HUES48 (cell line): ENCODE results near the gene PATJ.

Experiments
- H3K27ac ChIP-seq: one replicate; pipeline ENCODE4 v1.7.0; 2013; ENCODE audit warnings: low read depth, low read length, inconsistent platforms
- H3K27me3 ChIP-seq: 2 replicates; pipeline ENCODE4 v1.6.1; 2013; ENCODE audit warnings: mild to moderate bottlenecking, low read length; ENCODE audit not compliant: control insufficient read depth, insufficient read depth
- H3K36me3 ChIP-seq: 2 replicates; pipeline ENCODE4 v1.6.1; 2013; ENCODE audit warnings: low read length; ENCODE audit not compliant: control insufficient read depth, insufficient read depth
- H3K4me1 ChIP-seq: 2 replicates; pipeline ENCODE4 v1.6.1; 2013; ENCODE audit warnings: mild to moderate bottlenecking, low read length; ENCODE audit not compliant: control insufficient read depth, insufficient read depth
- H3K4me3 ChIP-seq: 2 replicates; pipeline ENCODE4 v1.5.1; 2013; ENCODE audit warnings: mild to moderate bottlenecking, low read depth, low read length
- H3K9ac ChIP-seq: 2 replicates; pipeline ENCODE4 v1.6.1; 2013; ENCODE audit warnings: mild to moderate bottlenecking, low read depth, low read length, moderate library complexity
- H3K9me3 ChIP-seq: 2 replicates; pipeline ENCODE4 v1.6.1; 2013; ENCODE audit warnings: low read length; ENCODE audit not compliant: control insufficient read depth, insufficient read depth

Gene PATJ

DNA sequence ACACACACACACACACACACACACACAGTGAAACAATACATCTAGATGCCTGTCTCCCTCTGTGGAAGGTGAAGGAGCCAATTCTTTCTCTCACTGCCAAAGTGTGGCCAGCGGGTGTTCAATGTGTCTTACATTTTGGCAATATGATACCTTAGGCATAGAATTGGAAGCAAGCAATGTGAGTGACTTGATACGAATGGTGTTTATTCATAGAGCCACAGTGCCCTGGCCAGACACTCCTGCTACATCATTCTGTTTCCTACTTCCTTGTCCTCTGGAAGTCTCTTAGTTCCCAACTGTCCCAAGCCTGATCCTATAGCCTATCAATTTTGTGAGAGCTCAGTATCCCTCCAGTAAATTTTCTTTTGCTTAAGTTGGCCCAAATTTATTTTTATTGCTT is 282.4 kb downstream of the PATJ start:
- H3K36me3 ChIP-seq, result no peaks in the 10 kb centered on the region; the same call in 1 of the 2 replicates
- no peaks in the 10 kb centered on the region for H3K9me3 ChIP-seq
- no peak overlapping the region for H3K27ac ChIP-seq
- H3K4me1 ChIP-seq, result peaks cover 15% of the 10 kb centered on the region
- H3K27me3 ChIP-seq, result no peaks in the 10 kb centered on the region
- H3K4me3 ChIP-seq, result no peak overlapping the region
- no peak overlapping the region for H3K9ac ChIP-seq

DNA sequence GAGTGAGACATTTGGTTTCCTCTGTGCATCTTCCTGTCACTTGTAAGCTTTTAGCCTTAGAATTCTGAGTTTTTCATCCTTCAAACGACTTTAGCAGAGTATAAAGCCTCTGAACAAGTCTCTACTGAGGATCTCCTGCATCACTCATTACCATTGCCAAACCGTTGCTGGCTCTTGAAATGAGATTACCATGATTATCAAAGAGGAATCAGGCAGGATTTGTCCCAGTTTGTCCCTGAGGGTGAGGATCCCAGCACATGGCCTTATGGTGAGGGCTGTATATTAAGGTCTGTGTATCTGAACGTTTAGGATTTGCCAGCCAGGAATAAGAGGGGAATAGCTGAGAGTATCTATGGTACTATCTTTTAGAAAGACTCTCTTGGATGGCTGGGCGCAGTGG is 282.9 kb downstream of the PATJ start:
- no peak overlapping the region for H3K9ac ChIP-seq
- peaks cover 18% of the 10 kb centered on the region for H3K4me1 ChIP-seq
- no peak overlapping the region for H3K4me3 ChIP-seq
- H3K36me3 ChIP-seq, result no peaks in the 10 kb centered on the region; the same call in 1 of the 2 replicates
- H3K27ac ChIP-seq, result no peak overlapping the region
- no peaks in the 10 kb centered on the region for H3K9me3 ChIP-seq
- H3K27me3 ChIP-seq, result no peaks in the 10 kb centered on the region

DNA sequence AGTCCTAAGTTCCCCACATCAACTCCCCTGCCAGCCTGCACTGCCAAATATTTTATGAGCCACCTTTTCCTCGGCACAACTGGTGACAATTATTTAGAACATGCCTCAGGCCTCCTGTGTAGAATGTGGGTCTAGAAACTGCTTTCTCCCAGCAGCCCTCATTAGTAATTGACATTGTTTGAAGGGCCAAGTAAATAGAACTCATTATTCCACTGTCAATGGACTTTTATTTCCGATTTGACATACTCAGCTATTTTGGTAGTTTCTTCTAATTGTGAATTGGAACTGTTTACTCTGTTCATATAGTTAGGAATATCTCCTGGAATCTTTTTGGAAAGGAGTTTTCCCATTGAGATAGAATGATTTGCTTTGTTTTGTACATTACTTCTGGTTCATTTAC is 283.6 kb downstream of the PATJ start:
- Histone ChIP-seq H3K4me1 (peaks cover 18% of the 10 kb centered on the region), H3K36me3 (no peaks in the 10 kb centered on the region; the same call in 1 of the 2 replicates), H3K9ac (no peak overlapping the region), H3K4me3 (no peak overlapping the region), H3K27ac (no peak overlapping the region), H3K9me3 (no peaks in the 10 kb centered on the region), H3K27me3 (no peaks in the 10 kb centered on the region)

DNA sequence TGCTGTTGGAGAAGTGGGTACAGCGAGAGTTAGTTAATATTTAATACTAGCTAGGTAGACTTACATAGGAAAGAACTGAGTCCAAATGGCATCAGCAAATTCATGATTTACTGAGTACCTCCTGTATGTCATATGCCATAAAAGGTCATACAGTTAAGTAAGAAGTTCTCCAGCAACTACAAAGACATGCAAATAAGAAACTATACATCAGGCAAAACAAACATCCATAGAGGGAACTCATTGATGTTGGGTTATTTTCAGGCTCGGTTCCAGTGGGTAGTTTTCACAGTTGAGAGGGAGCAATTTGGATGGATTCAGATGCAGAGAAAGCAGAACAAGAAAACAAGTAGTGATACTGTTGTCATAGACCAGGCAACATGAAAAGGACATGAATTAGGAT is 287.4 kb downstream of the PATJ start:
- Histone ChIP-seq H3K4me3 (no peak overlapping the region), H3K9ac (no peak overlapping the region), H3K27me3 (no peaks in the 10 kb centered on the region), H3K4me1 (peaks cover 31% of the 10 kb centered on the region), H3K36me3 (no peaks in the 10 kb centered on the region; the same call in 1 of the 2 replicates), H3K9me3 (no peaks in the 10 kb centered on the region), H3K27ac (no peak overlapping the region)

DNA sequence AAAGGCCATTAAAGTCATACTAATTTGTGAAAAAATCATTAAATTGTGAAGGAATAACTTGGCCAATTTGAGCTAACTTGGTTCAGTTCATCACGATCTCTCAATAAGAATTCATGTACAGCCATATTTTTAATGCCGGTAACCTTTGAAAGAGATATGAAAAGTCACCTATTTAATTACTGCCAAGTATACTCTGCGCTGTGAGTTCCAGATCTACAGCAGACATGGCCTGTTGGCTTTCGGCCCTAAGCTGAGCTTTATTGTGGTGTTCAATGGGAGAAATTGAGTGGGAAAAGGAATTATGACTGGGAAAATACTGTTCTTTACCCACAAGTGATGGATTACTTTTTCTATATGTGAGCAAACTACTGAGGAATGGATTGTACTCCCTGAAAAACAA is 292.5 kb downstream of the PATJ start:
- no peaks in the 10 kb centered on the region for H3K9me3 ChIP-seq
- H3K9ac ChIP-seq, result no peak overlapping the region
- H3K36me3 ChIP-seq, result no peaks in the 10 kb centered on the region
- H3K4me1 ChIP-seq, result peaks cover 27% of the 10 kb centered on the region
- H3K4me3 ChIP-seq, result no peak overlapping the region
- no peaks in the 10 kb centered on the region for H3K27me3 ChIP-seq
- H3K27ac ChIP-seq, result no peak overlapping the region

DNA sequence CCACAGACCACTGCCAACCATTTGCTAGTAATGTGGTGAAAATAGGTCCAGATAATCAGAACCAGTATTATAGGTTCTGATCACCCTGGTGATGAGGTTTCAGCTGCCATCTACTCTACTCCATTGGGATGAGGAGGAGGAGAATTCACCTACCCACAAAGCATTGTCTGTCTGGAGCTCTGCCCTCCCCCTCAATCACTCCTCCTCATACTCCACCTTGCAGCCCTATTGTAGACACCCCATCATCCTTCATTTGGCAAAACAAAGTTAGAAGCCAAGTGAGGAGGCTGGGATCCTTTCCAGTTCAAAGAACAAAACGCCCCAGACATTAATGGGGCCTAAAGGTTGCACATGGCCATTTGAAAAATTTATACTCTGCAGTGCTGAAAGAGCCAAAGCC is 295.0 kb downstream of the PATJ start:
- Histone ChIP-seq H3K9me3 (no peaks in the 10 kb centered on the region), H3K36me3 (no peaks in the 10 kb centered on the region), H3K27ac (no peak overlapping the region), H3K27me3 (no peaks in the 10 kb centered on the region), H3K4me3 (no peak overlapping the region), H3K4me1 (peaks cover 31% of the 10 kb centered on the region), H3K9ac (no peak overlapping the region)

DNA sequence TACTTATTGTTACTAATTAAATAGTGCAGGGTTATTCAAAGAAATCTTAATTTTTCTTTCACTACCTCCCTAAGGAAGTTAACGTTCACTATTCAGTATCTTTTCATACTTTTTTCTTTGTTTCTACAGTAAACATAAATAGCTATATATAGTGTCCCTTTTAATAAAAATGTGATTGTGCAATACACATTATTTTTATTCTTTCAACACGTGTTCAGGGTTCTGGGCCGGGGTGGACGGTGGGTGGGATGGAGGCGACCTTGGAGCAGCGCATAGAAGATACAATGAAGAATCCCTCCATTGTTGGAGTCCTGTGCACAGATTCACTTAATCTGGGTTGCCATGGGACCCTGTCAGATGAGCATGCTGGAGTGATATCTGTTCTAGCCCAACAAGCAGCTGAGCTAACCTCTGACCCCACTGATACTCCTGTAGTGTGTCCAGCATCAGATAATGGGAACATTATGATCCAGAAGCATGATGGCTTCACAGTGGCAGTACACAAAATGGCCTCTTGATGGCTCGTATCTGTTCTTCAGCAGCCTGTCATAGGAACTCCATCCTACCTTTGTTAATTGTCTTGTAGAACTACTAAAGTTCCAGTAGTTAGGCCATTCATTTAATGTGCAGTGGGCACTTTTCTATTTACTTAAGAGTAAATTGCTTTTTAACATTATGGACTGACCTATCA is 296.5 kb downstream of the PATJ start:
- H3K4me3 ChIP-seq, result no peak overlapping the region
- H3K27me3 ChIP-seq, result no peaks in the 10 kb centered on the region
- no peaks in the 10 kb centered on the region for H3K36me3 ChIP-seq
- no peaks in the 10 kb centered on the region for H3K9me3 ChIP-seq
- H3K9ac ChIP-seq, result no peak overlapping the region
- no peak overlapping the region for H3K27ac ChIP-seq
- peaks cover 17% of the 10 kb centered on the region for H3K4me1 ChIP-seq

DNA sequence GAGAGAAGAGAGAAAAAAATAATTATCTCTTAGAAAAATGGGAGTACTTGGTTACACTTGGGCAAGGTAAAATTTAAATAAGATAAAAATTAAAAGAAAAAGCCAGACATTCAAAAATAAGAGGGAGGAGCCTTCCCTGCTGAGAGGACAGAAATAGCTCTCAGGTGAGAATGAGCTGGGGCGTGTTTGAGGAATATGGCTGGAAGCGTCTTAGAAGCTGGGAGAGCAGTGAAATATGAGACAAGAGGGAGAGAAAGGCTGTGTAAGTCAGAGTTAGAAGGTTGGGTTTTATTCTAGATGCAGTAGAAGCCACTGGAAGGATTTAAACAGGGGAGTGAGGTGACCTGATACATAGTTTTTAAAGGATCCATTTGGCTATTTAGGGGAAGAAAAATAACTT is 298.2 kb downstream of the PATJ start:
- Histone ChIP-seq H3K36me3 (no peaks in the 10 kb centered on the region), H3K27ac (peak overlapping the region; percentile 75), H3K4me1 (peaks cover 14% of the 10 kb centered on the region), H3K9ac (no peak overlapping the region), H3K4me3 (no peak overlapping the region), H3K27me3 (no peaks in the 10 kb centered on the region), H3K9me3 (no peaks in the 10 kb centered on the region)

DNA sequence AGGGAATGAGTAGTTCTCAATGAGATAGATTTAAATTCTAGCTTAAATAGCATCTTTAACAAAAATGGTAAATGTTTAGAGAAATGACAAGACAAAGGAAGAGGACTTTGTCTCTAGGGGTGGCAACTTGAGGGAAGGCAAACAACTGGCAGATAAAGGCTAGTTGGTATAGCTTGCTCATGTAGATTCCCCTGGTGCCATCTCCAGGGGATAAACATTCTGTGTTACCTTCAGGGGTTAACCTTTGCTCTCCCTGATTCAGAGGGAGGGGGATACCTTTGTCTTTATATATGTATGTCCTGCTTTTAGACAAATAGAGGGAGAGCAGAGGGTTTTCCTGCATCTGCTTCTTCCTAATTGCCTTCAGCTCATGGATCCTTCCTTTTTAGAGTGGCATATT is 298.7 kb downstream of the PATJ start:
- H3K4me1 ChIP-seq, result peaks cover 18% of the 10 kb centered on the region
- H3K4me3 ChIP-seq, result no peak overlapping the region
- no peaks in the 10 kb centered on the region for H3K9me3 ChIP-seq
- no peaks in the 10 kb centered on the region for H3K36me3 ChIP-seq
- peak overlapping the region; percentile 75 for H3K27ac ChIP-seq
- H3K27me3 ChIP-seq, result no peaks in the 10 kb centered on the region
- no peak overlapping the region for H3K9ac ChIP-seq

DNA sequence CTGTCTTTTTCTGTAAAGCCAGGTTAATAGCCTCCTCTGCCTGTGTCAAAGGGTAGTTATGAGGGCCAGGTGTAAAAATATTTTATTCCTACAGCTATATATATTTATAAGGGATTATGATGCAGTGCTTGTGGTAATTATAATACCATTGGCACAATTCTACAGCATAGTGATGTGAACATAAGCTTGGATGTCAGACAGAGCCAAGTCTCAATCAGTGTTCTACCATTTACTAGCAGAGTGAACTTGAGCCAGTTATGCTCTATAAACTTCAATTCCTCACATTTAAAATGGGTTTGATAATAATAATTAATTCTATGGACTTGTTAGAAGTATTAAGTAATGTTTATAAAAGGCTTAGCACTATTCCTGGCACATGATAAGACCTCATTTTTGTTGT is 300.9 kb downstream of the PATJ start:
- no peak overlapping the region for H3K9ac ChIP-seq
- H3K4me3 ChIP-seq, result no peak overlapping the region
- H3K27ac ChIP-seq, result no peak overlapping the region
- no peaks in the 10 kb centered on the region for H3K9me3 ChIP-seq
- H3K36me3 ChIP-seq, result no peaks in the 10 kb centered on the region
- H3K4me1 ChIP-seq, result peaks cover 22% of the 10 kb centered on the region
- no peaks in the 10 kb centered on the region for H3K27me3 ChIP-seq

DNA sequence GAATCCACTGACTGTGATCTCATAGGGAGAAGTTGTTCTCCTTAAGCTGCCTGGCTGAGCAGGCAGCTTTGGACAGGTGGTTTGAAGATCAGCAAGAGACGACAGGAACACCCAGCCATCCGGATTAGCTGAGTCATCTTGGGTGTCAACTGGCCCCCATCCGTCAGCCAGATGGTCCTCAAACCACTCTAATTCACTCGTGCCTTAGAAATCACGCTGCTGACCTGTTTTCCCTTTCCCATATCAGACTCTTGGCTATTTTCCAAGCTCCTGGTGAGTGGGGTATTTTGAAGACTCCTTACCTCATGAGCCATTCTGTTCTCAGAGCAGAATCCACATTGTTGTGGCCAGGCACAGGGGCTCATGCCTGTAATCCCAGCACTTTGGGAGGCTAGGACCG is 303.3 kb downstream of the PATJ start:
- Histone ChIP-seq H3K9me3 (no peaks in the 10 kb centered on the region), H3K27ac (peak overlapping the region; percentile 77)

More for the DNA sequence above, 303.3 kb downstream of the PATJ start:
- Histone ChIP-seq H3K4me1 (peaks cover 18% of the 10 kb centered on the region), H3K4me3 (no peak overlapping the region), H3K27me3 (no peaks in the 10 kb centered on the region), H3K9ac (peak overlapping the region; percentile 26; the same call in 1 of the 2 replicates), H3K36me3 (no peaks in the 10 kb centered on the region)
